Large intestine (tissue), 3 donors: ENCODE results near the gene ZNF22. TPM values are rescaled to one million over a fixed set of nuclear protein-coding genes. Genes with fewer than 3 reads are reported as not detected.

Source experiments
- DNase-seq, 2 donors: peaks; one replicate each; pipeline versions ENCODE4 v3.0.0 to v3.0.0-alpha.2; 2013
- H3K27ac ChIP-seq: one replicate; pipeline ENCODE4 v1.5.1; 2013; ENCODE audit warnings: low read length
- H3K27me3 ChIP-seq: 2 replicates; pipeline ENCODE4 v1.6.1; 2013; ENCODE audit warnings: low read length; ENCODE audit not compliant: control insufficient read depth, insufficient read depth
- H3K36me3 ChIP-seq: 2 replicates; pipeline ENCODE4 v1.6.1; 2013; ENCODE audit warnings: low read length; ENCODE audit not compliant: control insufficient read depth, insufficient read depth
- H3K4me1 ChIP-seq: one replicate; pipeline ENCODE4 v1.6.1; 2013; ENCODE audit warnings: low read length; ENCODE audit not compliant: control insufficient read depth, insufficient read depth
- H3K4me3 ChIP-seq: one replicate; pipeline ENCODE4 v1.5.1; 2013; ENCODE audit warnings: low read length
- H3K9me3 ChIP-seq: one replicate; pipeline ENCODE4 v1.6.1; 2013; ENCODE audit warnings: mild to moderate bottlenecking, low read depth, low read length, moderate library complexity; ENCODE audit not compliant: control insufficient read depth
- WGBS: methylation state at CpG from one replicate; pipeline ENCODE4 v1.1.5; 2013; ENCODE audit warnings: low lambda C conversion rate; ENCODE audit not compliant: insufficient coverage; 5-methylcytosine and 5-hydroxymethylcytosine counted together
- polyA plus RNA-seq: library from polyadenylated mRNA; unstranded; fragments of 120-200 nt; gene quantifications from one replicate; pipeline ENCODE4 v1.2.1, GENCODE V29; 2013

Gene ZNF22
- polyA plus RNA-seq, 1 donor: 35.7 TPM

GRCh38 chr10:44982496-44982895 is 18.2 kb upstream of the ZNF22 start:
- Histone ChIP-seq H3K4me1 (peaks cover 30% of the 10 kb centered on the region), H3K36me3 (peaks cover 3% of the 10 kb centered on the region), H3K27me3 (no peaks in the 10 kb centered on the region), H3K27ac (no peak overlapping the region), H3K9me3 (no peaks in the 10 kb centered on the region), H3K4me3 (no peak overlapping the region)
- no peak for DNase-seq
- no CpG with 5 or more reads among the region's 9 CpGs for WGBS

- DNase-seq: no peak
- H3K27me3 ChIP-seq: no peaks in the 10 kb centered on the region
- no peak overlapping the region for H3K4me3 ChIP-seq
- H3K9me3 ChIP-seq: no peaks in the 10 kb centered on the region
- peaks cover 3% of the 10 kb centered on the region for H3K36me3 ChIP-seq
- H3K27ac ChIP-seq: no peak overlapping the region
- H3K4me1 ChIP-seq: peaks cover 23% of the 10 kb centered on the region
- no CpG with 5 or more reads among the region's 13 CpGs for WGBS
These were observed 17.4 kb upstream of the ZNF22 start for GRCh38 chr10:44983066-44983894.

GRCh38 chr10:44983895-44984278 is 16.8 kb upstream of the ZNF22 start:
- no peak for DNase-seq
- Histone ChIP-seq H3K27me3 (no peaks in the 10 kb centered on the region), H3K27ac (no peak overlapping the region), H3K9me3 (no peaks in the 10 kb centered on the region), H3K36me3 (peaks cover 3% of the 10 kb centered on the region), H3K4me1 (peaks cover 18% of the 10 kb centered on the region), H3K4me3 (no peak overlapping the region)
- WGBS: no CpG with 5 or more reads among the region's 10 CpGs

- no peak overlapping the region for H3K27ac ChIP-seq
- H3K9me3 ChIP-seq: no peaks in the 10 kb centered on the region
- no peaks in the 10 kb centered on the region for H3K27me3 ChIP-seq
- H3K4me3 ChIP-seq: no peak overlapping the region
- peaks cover 3% of the 10 kb centered on the region for H3K36me3 ChIP-seq
- H3K4me1 ChIP-seq: peaks cover 12% of the 10 kb centered on the region
- no CpG with 5 or more reads among the region's 15 CpGs for WGBS
- no peak for DNase-seq
These were observed 16.0 kb upstream of the ZNF22 start for GRCh38 chr10:44984671-44985101.

- Histone ChIP-seq H3K9me3 (no peaks in the 10 kb centered on the region), H3K4me3 (no peak overlapping the region), H3K36me3 (peaks cover 3% of the 10 kb centered on the region), H3K27ac (no peak overlapping the region), H3K4me1 (peaks cover 12% of the 10 kb centered on the region), H3K27me3 (no peaks in the 10 kb centered on the region)
- DNase-seq: no peak
- no CpG with 5 or more reads among the region's 9 CpGs for WGBS
These were observed 15.5 kb upstream of the ZNF22 start for GRCh38 chr10:44985175-44985681.

- no peak for DNase-seq
- Histone ChIP-seq H3K27ac (no peak overlapping the region), H3K36me3 (peaks cover 3% of the 10 kb centered on the region), H3K4me1 (peaks cover 5% of the 10 kb centered on the region), H3K9me3 (no peaks in the 10 kb centered on the region), H3K27me3 (no peaks in the 10 kb centered on the region), H3K4me3 (no peak overlapping the region)
- no CpG with 5 or more reads among the region's 3 CpGs for WGBS
These were observed 14.5 kb upstream of the ZNF22 start for GRCh38 chr10:44986179-44986578.

GRCh38 chr10:44986670-44987069 is 14.1 kb upstream of the ZNF22 start:
- Histone ChIP-seq H3K36me3 (peaks cover 3% of the 10 kb centered on the region), H3K4me1 (peaks cover under 1% of the 10 kb centered on the region)
- WGBS: no CpG with 5 or more reads among the region's 3 CpGs

GRCh38 chr10:44988957-44989585 is 11.7 kb upstream of the ZNF22 start:
- Histone ChIP-seq H3K27ac (no peak overlapping the region), H3K4me1 (no peaks in the 10 kb centered on the region), H3K4me3 (no peak overlapping the region), H3K36me3 (peaks cover 15% of the 10 kb centered on the region), H3K9me3 (no peaks in the 10 kb centered on the region), H3K27me3 (no peaks in the 10 kb centered on the region)
- DNase-seq: no peak
- no CpG with 5 or more reads among the region's 10 CpGs for WGBS

More at GRCh38 chr10:44986670-44987069, 14.1 kb upstream of the ZNF22 start:
- Histone ChIP-seq H3K27me3 (no peaks in the 10 kb centered on the region), H3K27ac (no peak overlapping the region), H3K4me3 (no peak overlapping the region), H3K9me3 (no peaks in the 10 kb centered on the region)
- no peak for DNase-seq

- 100% methylated on average over 1 of the region's 14 CpGs for WGBS
- peaks cover 12% of the 10 kb centered on the region for H3K36me3 ChIP-seq
These were observed 11.0 kb upstream of the ZNF22 start for GRCh38 chr10:44989597-44990301.

GRCh38 chr10:44990302-44990655 is 10.4 kb upstream of the ZNF22 start:
- H3K4me1 ChIP-seq: no peaks in the 10 kb centered on the region
- H3K36me3 ChIP-seq: peaks cover 12% of the 10 kb centered on the region
- no CpG with 5 or more reads among the region's 8 CpGs for WGBS
- DNase-seq: no peak
- no peak overlapping the region for H3K4me3 ChIP-seq
- H3K9me3 ChIP-seq: no peaks in the 10 kb centered on the region
- H3K27me3 ChIP-seq: no peaks in the 10 kb centered on the region
- no peak overlapping the region for H3K27ac ChIP-seq

More at GRCh38 chr10:44989597-44990301, 11.0 kb upstream of the ZNF22 start:
- H3K4me1 ChIP-seq: no peaks in the 10 kb centered on the region
- no peak overlapping the region for H3K4me3 ChIP-seq
- DNase-seq: no peak
- H3K27me3 ChIP-seq: no peaks in the 10 kb centered on the region
- H3K9me3 ChIP-seq: no peaks in the 10 kb centered on the region
- no peak overlapping the region for H3K27ac ChIP-seq
